Dermis blood vessel endothelial cell (primary cell): ENCODE data around the gene AP5S1. TPM values are rescaled to one million over a fixed set of nuclear protein-coding genes. Genes with fewer than 3 reads are reported as not detected.
"Not testable (repeated sequence)": the region's sequence is repeated elsewhere in the genome, so short reads cannot be mapped to it uniquely, and the experiment has no call there.

Experiments
- DNase-seq: peaks from one replicate; pipeline ENCODE4 v3.0.0; 2010
- total RNA-seq: library from RNA; depleted of rRNA; stranded (reverse); fragments of >200 nt; gene quantifications from 2 replicates; pipeline ENCODE4 v1.2.3, GENCODE V29; 2014

Gene AP5S1
- total RNA-seq, result 22.3 and 31.6 TPM in 2 replicates

- DNase-seq, result peak; percentile 98
These were observed at the start of gene AP5S1 for GRCh38 chr20:3820048-3820900. AP5S1 (plus strand) TSS chr20:3820547; CDS start chr20:3822118, 1,571 bp downstream.

DNA sequence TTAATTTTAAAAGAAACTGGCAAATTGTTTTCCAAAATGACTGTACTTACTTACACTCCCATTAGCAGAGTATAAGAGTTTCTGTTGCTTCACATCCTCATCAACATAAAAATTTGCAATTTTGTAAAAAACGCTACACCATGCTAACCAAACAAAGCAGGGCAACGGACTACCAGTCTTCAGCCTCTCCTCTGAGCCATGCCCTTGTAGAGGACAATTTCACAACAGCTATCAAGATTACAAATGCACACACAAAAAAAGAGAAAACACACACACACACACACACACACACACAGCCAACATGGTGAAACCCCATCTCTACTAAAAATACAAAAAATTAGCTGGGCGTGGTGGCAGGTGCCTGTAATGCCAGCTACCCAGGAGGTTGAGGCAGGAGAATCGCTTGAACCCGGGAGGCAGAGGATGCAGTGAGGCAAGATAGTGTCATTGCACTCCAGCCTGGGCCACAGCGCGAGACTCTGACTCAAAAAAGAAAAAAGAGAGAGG lies 48.7 kb upstream of the AP5S1 start:
- DNase-seq, result no peak

DNA sequence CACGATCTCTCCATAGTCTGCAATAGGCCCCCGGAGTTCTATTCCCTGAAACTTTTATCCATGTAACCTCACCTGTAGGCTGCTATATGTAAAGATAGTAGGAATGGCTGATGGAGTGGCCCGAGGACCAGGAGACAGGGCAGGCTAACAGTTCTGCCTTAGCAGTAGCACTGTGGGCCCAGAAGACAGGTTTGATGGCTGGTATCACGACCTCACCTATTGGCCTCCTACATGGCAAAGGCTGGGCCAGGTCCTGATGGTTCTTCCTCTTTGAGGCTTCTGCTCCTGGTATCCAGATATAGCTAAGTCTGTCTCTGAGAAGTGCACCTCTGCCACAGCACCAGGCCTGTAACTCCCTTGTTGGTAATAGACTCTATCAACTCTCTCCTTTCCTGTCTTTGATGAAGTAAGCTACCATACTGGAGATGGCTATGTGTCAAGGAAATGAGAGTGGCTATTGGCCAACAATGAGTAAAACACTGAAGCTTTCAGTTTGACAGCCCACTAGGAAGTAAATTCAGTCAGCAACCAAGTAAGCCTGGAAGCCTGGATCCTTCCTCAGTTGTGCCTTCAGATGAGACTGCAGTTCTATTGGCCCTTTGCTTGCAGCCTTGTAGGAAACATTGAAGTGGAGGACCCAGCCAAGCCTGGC lies 44.8 kb upstream of the AP5S1 start:
- DNase-seq, result no peak

DNA sequence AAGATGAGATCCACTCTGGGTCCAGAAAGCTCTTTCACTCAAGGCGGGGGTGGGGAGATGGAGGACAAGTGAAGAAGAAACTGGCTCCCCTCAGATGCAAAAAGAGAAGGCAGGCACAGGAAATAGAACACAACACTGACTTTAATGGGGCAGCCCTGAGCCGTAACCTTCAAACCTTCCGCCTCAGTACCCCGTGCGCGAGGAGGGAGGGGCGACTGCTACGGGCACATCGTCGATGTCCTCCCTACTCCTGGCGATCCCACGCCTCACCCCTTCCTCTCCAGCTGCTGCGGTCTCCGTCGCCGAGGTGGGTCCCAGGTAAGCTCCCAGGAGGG lies 43.0 kb upstream of the AP5S1 start:
- DNase-seq, result no peak

DNA sequence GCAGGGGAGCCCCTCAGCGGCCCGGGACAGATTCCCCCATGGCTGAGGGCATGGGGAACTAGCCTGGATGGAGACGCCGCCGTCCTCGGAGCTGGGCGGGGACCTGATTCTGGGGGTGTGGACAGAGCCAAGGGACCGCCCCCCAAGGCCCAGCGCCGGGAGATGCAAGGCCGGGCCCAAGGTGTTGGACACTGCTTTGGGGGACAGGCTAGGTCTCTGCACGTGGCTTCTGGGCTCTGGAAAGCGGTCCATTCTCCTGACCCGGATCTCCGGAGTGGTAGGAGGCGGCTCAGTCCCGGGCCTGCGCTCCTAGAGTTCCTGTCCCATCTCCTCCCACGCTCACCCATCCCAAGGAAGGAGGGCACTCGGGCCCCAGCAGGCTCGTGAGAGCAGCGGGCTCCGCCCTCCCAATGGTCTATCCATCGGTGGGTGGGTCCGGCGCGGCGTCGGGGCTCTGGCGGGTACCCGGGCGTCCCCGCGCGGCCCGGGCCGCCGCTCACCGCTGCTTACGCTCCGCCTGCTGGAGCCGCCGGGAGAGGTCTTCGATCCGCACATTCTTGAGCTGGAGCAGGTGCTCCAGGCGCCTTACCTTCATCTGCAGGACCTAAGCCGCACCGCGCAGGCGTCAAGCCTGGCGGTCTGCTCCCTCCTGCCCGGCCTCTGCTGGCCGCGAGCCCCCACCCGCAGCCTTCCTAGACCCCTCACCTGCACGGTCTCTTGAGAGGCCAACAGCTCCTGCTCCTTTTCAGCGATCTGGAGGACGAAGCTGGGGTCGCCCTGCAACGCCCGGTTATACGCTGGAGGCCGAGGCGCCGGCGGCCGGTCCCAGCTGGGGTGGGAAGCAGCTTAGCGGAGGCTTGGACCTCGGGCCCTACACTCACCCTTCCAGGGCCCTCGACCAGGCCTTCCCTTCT lies 42.4 kb upstream of the AP5S1 start:
- DNase-seq, result peak; percentile 41

- DNase-seq, result no peak
These were observed 41.4 kb upstream of the AP5S1 start for GRCh38 chr20:3778976-3779375.

DNA sequence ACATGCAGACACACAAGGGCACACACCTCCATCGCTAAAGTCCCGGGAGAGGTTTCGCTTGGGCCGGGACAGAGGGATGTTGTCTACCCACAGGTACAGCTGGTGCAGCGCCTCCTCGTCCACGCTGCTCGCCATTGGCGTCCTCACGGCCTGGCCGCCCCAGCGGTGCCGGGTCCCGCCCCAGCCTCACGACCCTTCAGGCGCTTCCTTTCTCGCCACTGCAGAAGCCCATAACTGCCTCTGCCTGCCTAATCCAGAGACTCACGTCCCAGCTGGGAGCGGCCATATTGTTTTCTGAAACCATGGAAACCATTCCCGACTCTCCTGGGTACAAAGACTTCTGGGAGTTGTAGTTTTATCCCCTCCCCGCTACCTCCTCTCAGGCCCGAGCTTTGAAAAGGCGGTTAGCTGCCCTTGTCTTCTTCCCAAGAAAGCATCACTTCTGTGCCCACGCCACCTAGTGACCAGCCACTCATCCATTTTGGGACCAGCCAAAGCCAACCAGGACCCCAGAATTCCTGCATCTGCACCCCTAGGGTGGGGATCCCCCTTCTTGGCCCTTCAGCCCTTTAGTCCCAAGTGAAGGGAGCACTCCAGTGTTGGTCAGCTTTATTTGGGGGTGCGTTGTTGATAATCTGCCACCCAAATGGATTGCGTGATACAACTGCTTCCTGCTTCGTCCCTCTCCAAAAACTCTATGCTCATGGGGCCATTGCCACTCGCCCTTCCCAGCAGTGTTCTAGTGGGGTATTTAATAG lies 39.0 kb upstream of the AP5S1 start, which contains the start of gene SPEF1:
Gene SPEF1, minus strand, starts transcription at position 296 of the 758 bp plus-strand sequence. Its CDS starts 161 bp downstream, at position 135.
- peak; percentile 93 for DNase-seq

DNA sequence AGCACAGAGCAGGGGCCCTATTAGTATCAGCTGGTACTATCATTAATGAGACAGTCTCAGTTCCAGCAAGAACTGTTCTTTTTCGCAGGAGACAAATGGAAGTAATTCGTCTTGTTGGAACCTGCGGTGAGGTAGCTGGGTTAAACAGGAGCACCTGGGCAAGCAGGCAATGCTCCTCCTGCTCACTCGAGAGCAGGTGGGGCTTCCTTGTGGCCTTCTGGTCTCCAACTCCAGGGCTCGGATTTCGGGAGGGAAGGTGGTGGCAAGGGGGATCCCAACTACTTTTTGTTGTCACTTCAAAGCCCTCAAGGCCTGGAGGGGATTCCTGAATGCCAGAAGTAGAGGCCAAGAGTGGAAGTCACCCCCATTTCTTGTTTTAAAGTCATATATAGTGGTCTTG lies 37.8 kb upstream of the AP5S1 start:
- no peak for DNase-seq

DNA sequence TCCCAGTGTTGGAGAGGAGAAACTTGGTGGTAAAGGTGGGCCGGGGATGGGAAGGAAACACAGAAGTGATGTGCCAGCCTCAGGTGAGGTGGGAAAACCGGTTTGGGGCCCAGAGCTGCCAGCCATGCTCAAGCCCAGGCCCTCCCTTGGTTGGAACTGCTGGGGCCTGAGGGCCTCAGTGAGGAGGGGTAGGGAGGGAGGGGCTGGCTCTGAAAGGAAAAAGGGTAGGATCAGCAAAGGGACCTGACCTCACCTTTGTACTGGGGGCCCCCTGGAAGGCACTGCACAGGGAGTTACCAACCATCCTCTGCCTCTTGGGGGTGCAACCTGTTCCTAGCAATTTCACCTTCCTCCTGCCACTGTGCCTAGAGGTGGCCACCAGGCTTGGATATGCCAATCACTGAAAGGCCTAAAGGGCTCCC lies 37.3 kb upstream of the AP5S1 start:
- no peak for DNase-seq

DNA sequence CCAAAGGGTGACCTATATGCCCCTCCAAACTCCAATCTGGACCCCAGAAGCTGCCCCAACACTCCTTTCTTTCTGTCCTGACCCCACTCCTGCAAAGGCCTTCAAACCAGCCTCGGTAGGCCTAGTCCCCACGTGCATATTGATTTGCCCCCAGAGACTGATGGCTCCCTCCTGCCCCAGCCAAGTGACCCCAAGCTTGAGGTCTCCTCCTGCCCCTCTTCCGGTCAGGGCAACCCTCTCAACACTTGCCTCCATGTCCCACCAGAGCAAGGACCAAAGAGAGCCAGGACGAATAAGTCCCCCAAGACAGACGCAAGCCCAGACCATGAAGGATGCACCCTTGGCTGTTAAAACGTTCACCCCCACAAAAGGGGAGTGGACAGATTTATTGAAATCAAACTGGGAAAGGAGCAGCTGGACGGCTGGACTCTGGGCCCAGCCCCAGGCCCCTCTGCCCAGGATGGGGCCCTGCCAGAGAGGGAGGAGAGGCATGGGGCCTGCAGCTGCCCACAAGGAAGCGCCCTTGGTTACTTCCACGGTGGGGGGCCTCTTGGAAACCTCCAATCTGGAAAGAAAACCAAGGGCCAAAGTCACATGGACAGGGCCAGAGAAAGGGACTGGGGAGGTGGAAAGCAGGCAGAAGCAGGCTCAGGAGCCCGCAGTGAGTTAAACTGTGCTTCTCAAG lies 36.7 kb upstream of the AP5S1 start:
- no peak for DNase-seq

DNA sequence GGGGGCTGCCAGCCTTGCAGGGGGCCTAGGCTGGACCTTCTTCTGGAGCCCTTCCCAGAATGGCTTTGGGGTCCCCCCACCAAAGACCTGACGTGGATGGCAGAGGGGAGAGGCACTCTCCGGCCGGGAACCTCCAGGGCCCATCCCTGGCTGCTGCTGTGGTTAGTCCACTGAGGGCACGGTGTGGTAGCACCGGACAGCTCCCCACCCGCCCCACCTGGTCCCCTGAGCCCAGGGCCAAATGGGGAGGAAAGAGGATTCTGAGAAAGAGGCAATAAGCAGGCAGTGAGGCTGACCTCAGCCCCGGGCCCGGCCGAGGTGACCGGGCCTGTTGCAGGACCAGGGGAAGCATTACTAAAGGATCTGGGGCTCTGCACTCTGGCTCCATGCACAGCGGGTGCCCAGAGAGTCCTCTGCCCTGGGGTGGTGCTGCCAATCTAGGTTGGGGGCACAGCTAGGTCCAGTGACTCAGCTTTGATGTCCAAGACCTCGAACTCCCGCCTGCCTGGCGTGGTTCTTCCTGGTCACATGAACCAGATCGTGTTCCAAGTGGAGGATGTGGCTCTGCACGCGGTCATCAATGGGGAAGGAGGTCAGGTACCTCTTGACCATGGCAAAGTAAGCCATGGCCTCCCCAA lies 36.0 kb upstream of the AP5S1 start:
- DNase-seq, result no peak

DNA sequence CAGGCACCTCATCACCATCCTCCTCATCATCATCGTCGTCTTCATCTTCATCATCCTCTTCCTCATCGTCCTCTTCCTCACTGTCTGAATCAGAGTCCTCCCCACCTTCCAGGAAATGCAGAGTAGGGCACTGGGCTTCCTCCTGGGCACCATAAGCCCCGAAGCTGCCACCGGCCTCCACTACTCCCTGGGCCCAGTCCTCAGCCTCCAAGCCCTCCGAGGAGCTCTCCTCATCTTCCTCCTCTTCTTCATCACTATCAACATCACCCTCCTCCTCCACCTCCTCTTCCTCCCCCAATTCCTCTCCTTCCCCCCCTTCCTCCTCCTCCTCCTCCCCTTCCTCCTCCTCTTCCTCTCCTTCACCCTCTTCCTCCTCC lies 35.5 kb upstream of the AP5S1 start:
- DNase-seq, result no peak

- peak; percentile 43 for DNase-seq
These were observed 34.9 kb upstream of the AP5S1 start for GRCh38 chr20:3785240-3786125.

DNA sequence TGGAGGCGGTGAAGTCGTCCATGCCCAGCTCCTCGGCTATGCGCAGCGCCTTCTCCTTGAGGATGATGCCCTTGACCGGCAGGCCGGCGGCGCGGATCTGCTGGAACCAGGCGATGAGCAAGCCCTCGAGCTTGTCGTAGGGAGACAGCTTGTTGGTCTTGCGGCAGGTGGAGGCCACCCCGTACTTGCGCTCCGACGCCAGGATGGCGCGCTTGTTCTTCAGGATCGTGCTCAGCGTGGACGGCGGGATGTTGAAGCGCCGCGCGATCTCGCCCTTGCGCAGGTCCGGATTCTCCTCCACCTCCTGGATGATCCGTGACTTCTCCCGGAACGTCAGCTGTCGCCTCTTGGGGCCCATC lies 34.2 kb upstream of the AP5S1 start:
- peak; percentile 79 for DNase-seq

DNA sequence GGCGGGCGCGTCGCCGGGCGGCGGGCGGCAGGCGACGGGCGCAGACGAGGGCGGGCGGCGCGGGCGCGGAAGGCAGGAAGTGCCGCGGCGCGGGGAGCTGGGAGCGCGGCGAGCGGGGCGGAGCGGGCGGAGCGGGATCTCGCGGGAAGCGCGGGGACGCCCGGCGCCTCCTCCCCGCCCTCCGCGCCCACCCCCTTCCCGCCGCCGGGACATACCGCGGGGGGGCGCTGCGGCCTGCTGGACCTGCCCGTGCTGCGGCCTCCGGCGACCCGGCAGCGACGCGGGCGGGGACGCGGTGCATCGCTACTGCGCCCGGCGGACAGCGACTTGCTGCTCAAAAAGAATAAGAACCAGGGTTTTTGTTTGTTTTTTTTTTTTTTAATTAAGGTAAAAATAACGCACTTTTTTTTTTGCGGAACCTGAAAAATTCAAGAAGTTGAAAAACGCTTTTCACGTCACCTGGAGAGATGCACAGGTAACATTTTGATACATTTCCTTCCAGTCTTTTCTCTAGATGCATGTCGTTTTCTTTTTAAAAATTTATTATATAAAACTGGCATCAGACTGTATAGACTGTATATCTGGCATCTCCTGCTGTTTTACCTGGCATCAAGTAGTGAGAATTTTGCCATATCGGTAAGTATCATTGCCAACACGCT lies 33.6 kb upstream of the AP5S1 start, which contains the start of gene CENPB:
Gene CENPB, minus strand, starts transcription at position 76 of the 659 bp plus-strand sequence. CDS start 257 bp downstream, outside the sequence.
- DNase-seq, result peak; percentile 91

DNA sequence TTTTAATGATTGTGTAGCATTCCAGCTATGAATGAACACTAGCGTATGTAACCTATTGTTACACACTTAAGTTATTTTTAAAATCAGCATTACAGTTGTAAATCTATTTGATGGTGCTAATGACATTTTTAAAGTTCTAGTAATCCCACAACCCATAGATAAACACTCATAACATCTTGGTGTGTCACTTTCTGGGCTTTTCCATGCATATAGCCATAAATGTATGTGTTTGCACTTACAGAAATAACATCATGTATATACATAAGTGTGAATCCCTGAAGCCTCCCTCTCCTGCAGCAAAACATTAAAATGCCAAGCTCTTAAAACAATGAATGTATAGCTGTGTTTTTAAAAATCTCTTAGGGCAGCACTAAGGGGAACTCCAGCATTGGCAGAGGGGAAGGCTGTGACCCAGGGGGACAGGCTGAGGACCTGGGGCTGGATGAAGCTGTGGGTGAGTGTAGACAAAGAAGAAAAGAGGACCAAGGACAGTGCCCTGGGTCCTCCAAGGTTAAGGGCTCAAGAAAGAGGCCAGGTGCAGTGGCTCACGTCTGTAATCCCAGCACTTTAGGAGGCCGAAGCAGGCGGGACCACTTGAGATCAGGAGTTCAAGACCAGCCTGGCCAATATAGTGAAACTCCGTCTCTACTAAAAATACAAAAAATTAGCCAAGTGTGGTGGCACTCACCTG lies 32.9 kb upstream of the AP5S1 start:
- no peak for DNase-seq

GRCh38 chr20:3788685-3789155 lies 31.6 kb upstream of the AP5S1 start:
- DNase-seq, result no peak

- not testable (repeated sequence) for DNase-seq
These were observed 31.1 kb upstream of the AP5S1 start for GRCh38 chr20:3789201-3789600.
